SK-N-SH (cell line): ENCODE measurements around the gene SCARF2.

Experiments
- CHD2 ChIP-seq: fragments of 150-350 bp; IDR thresholded peaks from 2 replicates; pipeline ENCODE4 v1.6.1; 2018; ENCODE audit warnings: low read length; ENCODE audit not compliant: partially characterized antibody
- CTCF ChIP-seq: fragments of 200-600 bp; sonication (generic); IDR thresholded peaks from 2 replicates; pipeline ENCODE4 v1.6.1; 2017; ENCODE audit warnings: antibody characterized with exemption, mild to moderate bottlenecking, moderate library complexity
- EP300 ChIP-seq, 2 experiments: IDR thresholded peaks; 2 replicates each; pipeline versions ENCODE4 v1.4.0 to v1.6.1; 2012; ENCODE audit warnings: borderline replicate concordance in 1 of 2, low read depth in 1 of 2, low read length in 1 of 2
- EZH2phosphoT487 ChIP-seq: fragments of 200-600 bp; sonication (generic); IDR thresholded peaks from 2 replicates; pipeline ENCODE4 v1.6.1; 2017; ENCODE audit warnings: low read depth, mixed run types, mild to moderate bottlenecking, antibody characterized with exemption, moderate library complexity, borderline replicate concordance
- GATA2 ChIP-seq: sonication (generic); formaldehyde crosslinking; IDR thresholded peaks from 2 replicates; pipeline ENCODE4 v1.5.0; 2020; ENCODE audit warnings: mild to moderate bottlenecking, missing genetic modification reagents
- JUND ChIP-seq: IDR thresholded peaks from 2 replicates; pipeline ENCODE4 v1.4.0; 2012
- MXI1 ChIP-seq: IDR thresholded peaks from 2 replicates; pipeline ENCODE4 v1.6.1; 2012; ENCODE audit warnings: mild to moderate bottlenecking, low read depth, low read length, improper control_type of control experiment
- PBX3 ChIP-seq: IDR thresholded peaks from 2 replicates; pipeline ENCODE4; 2012
- POLR2AphosphoS5 ChIP-seq: IDR thresholded peaks from 2 replicates; pipeline ENCODE4 v1.6.1; 2012; ENCODE audit warnings: low read depth, low read length
- REST ChIP-seq: IDR thresholded peaks from 2 replicates; pipeline ENCODE4 v1.6.1; 2012; ENCODE audit warnings: mild to moderate bottlenecking, low read depth, low read length, moderate library complexity
- SMC3 ChIP-seq: IDR thresholded peaks from 2 replicates; pipeline ENCODE4 v1.6.1; 2012; ENCODE audit warnings: low read depth, low read length, improper control_type of control experiment
- TAF1 ChIP-seq: IDR thresholded peaks from 2 replicates; pipeline ENCODE4 v1.6.1; 2012; ENCODE audit warnings: low read depth, mild to moderate bottlenecking, low read length, moderate library complexity, borderline replicate concordance
- TEAD4 ChIP-seq: IDR thresholded peaks from 2 replicates; pipeline ENCODE4 v1.4.0; 2012; ENCODE audit warnings: mild to moderate bottlenecking, borderline replicate concordance; ENCODE audit not compliant: insufficient read depth
- USF2 ChIP-seq: fragments of 150-350 bp; IDR thresholded peaks from 2 replicates; pipeline ENCODE4 v1.6.1; 2017; ENCODE audit warnings: antibody characterized with exemption, low read length, low read depth, borderline replicate concordance

GRCh38 chr22:20413217-20414058, 24.2 kb downstream of the SCARF2 start:
- TF ChIP-seq PBX3: no peak
- TF ChIP-seq CTCF: no peak
- no peak for TF ChIP-seq EP300 (IDR thresholded peaks at IDR 0.05; ENCODE audit: borderline replicate concordance in 1 of 2, low read depth in 1 of 2, low read length in 1 of 2)
- TF ChIP-seq SMC3: no peak
- no peak for TF ChIP-seq MXI1
- TF ChIP-seq JUND: no peak
- no peak for TF ChIP-seq GATA2
- no peak for TF ChIP-seq REST
- no peak for TF ChIP-seq USF2
- TF ChIP-seq TEAD4: no peak
- TF ChIP-seq POLR2AphosphoS5: no peak
- TF ChIP-seq CHD2: no peak
- no peak for TF ChIP-seq EZH2phosphoT487
- no peak for TF ChIP-seq TAF1
